ENCODE results near the gene NACA2.

NACA2 gene

GRCh38 chr17:61583660-61584264 is 7.3 kb downstream of the NACA2 start:
- TF ChIP-seq, protein P1, sequence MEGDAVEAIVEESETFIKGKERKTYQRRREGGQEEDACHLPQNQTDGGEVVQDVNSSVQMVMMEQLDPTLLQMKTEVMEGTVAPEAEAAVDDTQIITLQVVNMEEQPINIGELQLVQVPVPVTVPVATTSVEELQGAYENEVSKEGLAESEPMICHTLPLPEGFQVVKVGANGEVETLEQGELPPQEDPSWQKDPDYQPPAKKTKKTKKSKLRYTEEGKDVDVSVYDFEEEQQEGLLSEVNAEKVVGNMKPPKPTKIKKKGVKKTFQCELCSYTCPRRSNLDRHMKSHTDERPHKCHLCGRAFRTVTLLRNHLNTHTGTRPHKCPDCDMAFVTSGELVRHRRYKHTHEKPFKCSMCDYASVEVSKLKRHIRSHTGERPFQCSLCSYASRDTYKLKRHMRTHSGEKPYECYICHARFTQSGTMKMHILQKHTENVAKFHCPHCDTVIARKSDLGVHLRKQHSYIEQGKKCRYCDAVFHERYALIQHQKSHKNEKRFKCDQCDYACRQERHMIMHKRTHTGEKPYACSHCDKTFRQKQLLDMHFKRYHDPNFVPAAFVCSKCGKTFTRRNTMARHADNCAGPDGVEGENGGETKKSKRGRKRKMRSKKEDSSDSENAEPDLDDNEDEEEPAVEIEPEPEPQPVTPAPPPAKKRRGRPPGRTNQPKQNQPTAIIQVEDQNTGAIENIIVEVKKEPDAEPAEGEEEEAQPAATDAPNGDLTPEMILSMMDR (conservative IDR thresholded peaks at IDR 0.05) = no peak
- no peak overlapping the region for H3K27ac ChIP-seq

DNA sequence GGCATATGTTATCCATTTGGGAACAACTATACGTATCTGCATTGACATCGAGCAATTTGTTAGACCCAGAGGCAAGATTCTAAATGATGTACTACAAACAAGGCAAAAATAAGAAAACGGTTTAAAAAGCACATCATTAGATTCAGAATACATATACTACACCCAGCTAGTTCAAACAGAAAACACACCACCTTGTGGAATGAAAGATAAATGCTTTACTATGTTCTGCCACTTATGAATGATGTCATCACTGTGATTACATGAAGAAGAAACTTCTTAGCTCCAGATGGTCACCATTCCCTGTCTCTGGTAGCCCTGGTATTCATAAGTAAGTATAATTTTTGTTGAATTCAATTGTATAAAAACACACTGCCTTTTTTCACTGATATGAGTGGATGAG is 7.8 kb downstream of the NACA2 start:
- TF ChIP-seq, protein P1 (conservative IDR thresholded peaks at IDR 0.05) = peak; percentile 73
- no peak overlapping the region for H3K27ac ChIP-seq

DNA sequence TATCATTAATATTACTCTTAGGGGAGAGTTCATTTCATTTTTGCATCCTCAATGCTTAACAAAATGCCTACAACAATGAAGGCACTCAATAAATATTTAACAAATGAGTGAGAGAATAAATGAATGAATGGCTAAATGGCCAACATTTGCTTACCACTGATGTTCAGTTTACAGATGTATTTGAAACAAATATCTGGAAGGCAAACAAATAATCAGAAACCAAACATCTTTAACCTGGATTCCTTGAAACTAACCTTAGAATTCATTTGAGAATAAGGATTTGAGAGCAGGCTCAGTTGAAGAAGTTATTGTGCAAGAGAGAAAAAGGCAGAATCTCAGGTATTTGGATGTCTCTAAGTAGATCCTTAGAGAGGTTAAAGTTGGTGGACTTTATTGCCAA is 8.4 kb downstream of the NACA2 start:
- H3K27ac ChIP-seq = no peak overlapping the region
- TF ChIP-seq, protein P1 (conservative IDR thresholded peaks at IDR 0.05) = no peak

- TF ChIP-seq, protein P1 (conservative IDR thresholded peaks at IDR 0.05) = no peak
- H3K27ac ChIP-seq = no peak overlapping the region
Measured at GRCh38 chr17:61581611-61582349, 9.2 kb downstream of the NACA2 start.

- H3K27ac ChIP-seq = no peak overlapping the region
- TF ChIP-seq, protein P1 (conservative IDR thresholded peaks at IDR 0.05) = no peak
Measured at GRCh38 chr17:61580502-61580901, 10.5 kb downstream of the NACA2 start.

- TF ChIP-seq, protein P1 (conservative IDR thresholded peaks at IDR 0.05) = no peak
- no peak overlapping the region for H3K27ac ChIP-seq
Measured at GRCh38 chr17:61579961-61580360, 11.1 kb downstream of the NACA2 start.

DNA sequence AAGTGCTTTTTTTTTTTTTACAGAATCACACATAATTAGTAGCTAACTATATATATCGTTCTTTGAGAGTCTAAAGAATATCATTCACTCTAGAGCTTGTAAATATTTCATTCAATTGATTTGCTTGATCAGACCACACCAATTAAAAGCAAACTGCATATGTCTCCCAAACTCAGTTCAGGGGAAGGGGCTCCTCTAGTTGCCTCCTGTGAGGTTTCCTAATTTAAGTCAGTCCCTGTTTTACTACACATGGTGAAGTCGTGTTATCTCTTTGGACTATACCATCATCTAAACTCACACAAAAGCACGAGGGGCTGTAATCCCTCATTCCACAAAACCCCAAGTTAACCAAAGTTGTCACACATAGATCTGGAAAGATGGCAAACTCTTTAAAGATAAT is 11.7 kb downstream of the NACA2 start:
- TF ChIP-seq, protein P1 (conservative IDR thresholded peaks at IDR 0.05) = no peak
- H3K27ac ChIP-seq = no peak overlapping the region
